Neural cell (in vitro differentiated cells): ENCODE results near the gene RAPGEF2. TPM values are rescaled to one million over a fixed set of nuclear protein-coding genes. Genes with fewer than 3 reads are reported as not detected.

Experiments
- H2AFZ ChIP-seq: fragments of 200-600, 300-800 bp; sonication (generic), shearing (Covaris generic); 2 replicates; pipeline ENCODE4 v1.6.0; 2014; ENCODE audit warnings: low read depth, mild to moderate bottlenecking, antibody characterized with exemption, low read length, moderate library complexity
- H3F3A ChIP-seq: fragments of 200-600 bp; shearing (Covaris generic); 2 replicates; pipeline ENCODE4 v1.6.1; 2016; ENCODE audit warnings: mild to moderate bottlenecking, moderate library complexity, mixed read lengths, antibody characterized with exemption, low read length; ENCODE audit not compliant: insufficient read depth, poor library complexity, severe bottlenecking
- H3K27ac ChIP-seq: fragments of 200-600, 300-800 bp; sonication (generic), shearing (Covaris generic); 2 replicates; pipeline ENCODE4 v1.5.1; 2014; ENCODE audit warnings: mild to moderate bottlenecking, low read length, moderate library complexity
- H3K27me3 ChIP-seq: fragments of 300-800, 200-600 bp; sonication (generic), shearing (Covaris generic); 2 replicates; pipeline ENCODE4 v1.6.0; 2014; ENCODE audit warnings: mild to moderate bottlenecking, low read depth, low read length, moderate library complexity; ENCODE audit not compliant: insufficient read depth
- H3K36me3 ChIP-seq: fragments of 300-800, 200-600 bp; sonication (generic), shearing (Covaris generic); 2 replicates; pipeline ENCODE4 v1.5.1; 2014; ENCODE audit warnings: mild to moderate bottlenecking, antibody characterized with exemption, low read length, moderate library complexity; ENCODE audit not compliant: insufficient read depth
- H3K4me2 ChIP-seq: fragments of 300-800, 200-600 bp; sonication (generic), shearing (Covaris generic); 2 replicates; pipeline ENCODE4 v1.6.0; 2014; ENCODE audit warnings: mild to moderate bottlenecking, low read length
- H3K4me3 ChIP-seq: fragments of 300-800, 200-600 bp; sonication (generic), shearing (Covaris generic); 2 replicates; pipeline ENCODE4 v1.5.1; 2014; ENCODE audit warnings: mild to moderate bottlenecking, low read length, moderate library complexity
- H3K79me2 ChIP-seq: fragments of 200-600 bp; shearing (Covaris generic); replicated peaks from 2 replicates; pipeline ENCODE4 v1.6.0; 2014; ENCODE audit warnings: mild to moderate bottlenecking, low read length, moderate library complexity; ENCODE audit not compliant: insufficient read depth
- H3K9ac ChIP-seq: fragments of 300-800, 200-600 bp; sonication (generic), shearing (Covaris generic); 2 replicates; pipeline ENCODE4 v1.6.1; 2016; ENCODE audit warnings: mild to moderate bottlenecking, low read length, mixed read lengths
- H3K9me2 ChIP-seq: fragments of 200-600 bp; shearing (Covaris generic); 2 replicates; pipeline ENCODE4 v1.6.1; 2016; ENCODE audit warnings: mild to moderate bottlenecking, low read length, mixed read lengths; ENCODE audit not compliant: insufficient read depth
- H3K9me3 ChIP-seq: fragments of 200-600, 300-800 bp; sonication (generic), shearing (Covaris generic); 2 replicates; pipeline ENCODE4 v1.6.1; 2016; ENCODE audit warnings: mild to moderate bottlenecking, mixed run types, low read length, moderate library complexity, mixed read lengths
- H4K20me1 ChIP-seq: fragments of 200-600 bp; shearing (Covaris generic); 2 replicates; pipeline ENCODE4 v1.6.1; 2016; ENCODE audit warnings: mild to moderate bottlenecking, mixed run types; ENCODE audit not compliant: insufficient read depth
- EP300 ChIP-seq: fragments of 450-650 bp; conservative IDR thresholded peaks from 2 replicates; pipeline ENCODE4 v1.6.1; 2014; ENCODE audit warnings: antibody characterized with exemption, mild to moderate bottlenecking, moderate library complexity; ENCODE audit not compliant: poor library complexity, severe bottlenecking
- EZH2 ChIP-seq: fragments of 200-600, 300-800 bp; shearing (Covaris generic), sonication (generic); IDR thresholded peaks from 2 replicates; pipeline ENCODE4 v1.6.1; 2014; ENCODE audit warnings: antibody characterized with exemption, low read length, borderline replicate concordance, mild to moderate bottlenecking; ENCODE audit not compliant: insufficient read depth, poor library complexity, severe bottlenecking
- MXI1 ChIP-seq: fragments of 450-650 bp; conservative IDR thresholded peaks from 2 replicates; pipeline ENCODE4 v1.6.1; 2014; ENCODE audit warnings: antibody characterized with exemption, mild to moderate bottlenecking; ENCODE audit not compliant: poor library complexity, severe bottlenecking
- POLR2AphosphoS5 ChIP-seq: IDR thresholded peaks from 2 replicates; pipeline ENCODE4 v1.6.1; 2012
- RAD21 ChIP-seq: fragments of 450-650 bp; conservative IDR thresholded peaks from 2 replicates; pipeline ENCODE4 v1.6.1; 2014; ENCODE audit warnings: antibody characterized with exemption, mild to moderate bottlenecking, moderate library complexity
- SMC3 ChIP-seq: fragments of 450-650 bp; conservative IDR thresholded peaks from 2 replicates; pipeline ENCODE4 v1.6.1; 2014; ENCODE audit warnings: antibody characterized with exemption, mild to moderate bottlenecking, moderate library complexity; ENCODE audit not compliant: poor library complexity
- TAF1 ChIP-seq: IDR thresholded peaks from 2 replicates; pipeline ENCODE4 v1.6.1; 2012; ENCODE audit warnings: low read depth
- polyA plus RNA-seq: library from polyadenylated mRNA; depleted of rRNA; stranded (reverse); fragments of >200 nt; gene quantifications from 2 replicates; pipeline ENCODE4 v1.2.3, GENCODE V29; 2014
- TF ChIP-seq, protein P1 (sequence below): fragments of 450-650 bp; IDR thresholded peaks from 2 replicates; pipeline ENCODE4 v1.5.1; 2014; ENCODE audit warnings: antibody characterized with exemption, mild to moderate bottlenecking, moderate library complexity; ENCODE audit not compliant: poor library complexity, severe bottlenecking
- TF ChIP-seq, protein P2 (sequence below): IDR thresholded peaks from 2 replicates; pipeline ENCODE4 v1.6.1; 2012; ENCODE audit warnings: borderline replicate concordance

The RAPGEF2 gene
- polyA plus RNA-seq, 1 donor from 2014 or later = 134 TPM

DNA sequence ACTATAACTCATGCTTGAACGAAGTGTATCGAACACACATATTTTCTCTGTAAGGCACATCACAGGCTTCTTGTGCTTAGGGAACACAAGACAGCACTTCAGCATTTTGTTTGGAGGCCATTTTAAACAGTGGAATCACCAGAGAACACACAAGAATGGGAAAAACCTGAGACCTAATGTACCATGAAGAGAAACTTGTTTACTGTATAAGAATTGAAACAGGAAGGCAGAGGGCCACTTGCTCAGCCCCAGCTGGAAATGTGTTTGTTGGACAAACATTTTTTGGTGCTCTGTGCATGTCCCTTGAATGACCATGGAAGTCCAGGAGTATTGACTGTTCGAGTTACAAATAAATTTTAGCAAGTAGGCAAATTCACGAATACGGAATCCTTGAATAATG lies 47.5 kb downstream of the RAPGEF2 start:
- H3K9me2 ChIP-seq = no peaks in the 10 kb centered on the region
- H4K20me1 ChIP-seq = peaks cover 65% of the 10 kb centered on the region
- no peaks in the 10 kb centered on the region for H3K27me3 ChIP-seq
- no peaks in the 10 kb centered on the region for H3F3A ChIP-seq
- H3K79me2 ChIP-seq = peaks cover 97% of the 10 kb centered on the region
- no peak overlapping the region for H2AFZ ChIP-seq
- TF ChIP-seq, protein P1, sequence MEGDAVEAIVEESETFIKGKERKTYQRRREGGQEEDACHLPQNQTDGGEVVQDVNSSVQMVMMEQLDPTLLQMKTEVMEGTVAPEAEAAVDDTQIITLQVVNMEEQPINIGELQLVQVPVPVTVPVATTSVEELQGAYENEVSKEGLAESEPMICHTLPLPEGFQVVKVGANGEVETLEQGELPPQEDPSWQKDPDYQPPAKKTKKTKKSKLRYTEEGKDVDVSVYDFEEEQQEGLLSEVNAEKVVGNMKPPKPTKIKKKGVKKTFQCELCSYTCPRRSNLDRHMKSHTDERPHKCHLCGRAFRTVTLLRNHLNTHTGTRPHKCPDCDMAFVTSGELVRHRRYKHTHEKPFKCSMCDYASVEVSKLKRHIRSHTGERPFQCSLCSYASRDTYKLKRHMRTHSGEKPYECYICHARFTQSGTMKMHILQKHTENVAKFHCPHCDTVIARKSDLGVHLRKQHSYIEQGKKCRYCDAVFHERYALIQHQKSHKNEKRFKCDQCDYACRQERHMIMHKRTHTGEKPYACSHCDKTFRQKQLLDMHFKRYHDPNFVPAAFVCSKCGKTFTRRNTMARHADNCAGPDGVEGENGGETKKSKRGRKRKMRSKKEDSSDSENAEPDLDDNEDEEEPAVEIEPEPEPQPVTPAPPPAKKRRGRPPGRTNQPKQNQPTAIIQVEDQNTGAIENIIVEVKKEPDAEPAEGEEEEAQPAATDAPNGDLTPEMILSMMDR = no peak
- no peak for TF ChIP-seq EP300
- TF ChIP-seq SMC3 = no peak
- TF ChIP-seq TAF1 = no peak
- no peak for TF ChIP-seq EZH2
- no peak for TF ChIP-seq MXI1
- TF ChIP-seq, protein P2, sequence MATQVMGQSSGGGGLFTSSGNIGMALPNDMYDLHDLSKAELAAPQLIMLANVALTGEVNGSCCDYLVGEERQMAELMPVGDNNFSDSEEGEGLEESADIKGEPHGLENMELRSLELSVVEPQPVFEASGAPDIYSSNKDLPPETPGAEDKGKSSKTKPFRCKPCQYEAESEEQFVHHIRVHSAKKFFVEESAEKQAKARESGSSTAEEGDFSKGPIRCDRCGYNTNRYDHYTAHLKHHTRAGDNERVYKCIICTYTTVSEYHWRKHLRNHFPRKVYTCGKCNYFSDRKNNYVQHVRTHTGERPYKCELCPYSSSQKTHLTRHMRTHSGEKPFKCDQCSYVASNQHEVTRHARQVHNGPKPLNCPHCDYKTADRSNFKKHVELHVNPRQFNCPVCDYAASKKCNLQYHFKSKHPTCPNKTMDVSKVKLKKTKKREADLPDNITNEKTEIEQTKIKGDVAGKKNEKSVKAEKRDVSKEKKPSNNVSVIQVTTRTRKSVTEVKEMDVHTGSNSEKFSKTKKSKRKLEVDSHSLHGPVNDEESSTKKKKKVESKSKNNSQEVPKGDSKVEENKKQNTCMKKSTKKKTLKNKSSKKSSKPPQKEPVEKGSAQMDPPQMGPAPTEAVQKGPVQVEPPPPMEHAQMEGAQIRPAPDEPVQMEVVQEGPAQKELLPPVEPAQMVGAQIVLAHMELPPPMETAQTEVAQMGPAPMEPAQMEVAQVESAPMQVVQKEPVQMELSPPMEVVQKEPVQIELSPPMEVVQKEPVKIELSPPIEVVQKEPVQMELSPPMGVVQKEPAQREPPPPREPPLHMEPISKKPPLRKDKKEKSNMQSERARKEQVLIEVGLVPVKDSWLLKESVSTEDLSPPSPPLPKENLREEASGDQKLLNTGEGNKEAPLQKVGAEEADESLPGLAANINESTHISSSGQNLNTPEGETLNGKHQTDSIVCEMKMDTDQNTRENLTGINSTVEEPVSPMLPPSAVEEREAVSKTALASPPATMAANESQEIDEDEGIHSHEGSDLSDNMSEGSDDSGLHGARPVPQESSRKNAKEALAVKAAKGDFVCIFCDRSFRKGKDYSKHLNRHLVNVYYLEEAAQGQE = no peak
- TF ChIP-seq RAD21 = no peak
- no peak for TF ChIP-seq POLR2AphosphoS5
- H3K9ac ChIP-seq = no peak overlapping the region
- H3K36me3 ChIP-seq = no peaks in the 10 kb centered on the region
- peak overlapping the region; percentile 10 for H3K4me3 ChIP-seq
- H3K4me2 ChIP-seq = no peak overlapping the region
- H3K9me3 ChIP-seq = no peaks in the 10 kb centered on the region
- H3K27ac ChIP-seq = no peak overlapping the region

DNA sequence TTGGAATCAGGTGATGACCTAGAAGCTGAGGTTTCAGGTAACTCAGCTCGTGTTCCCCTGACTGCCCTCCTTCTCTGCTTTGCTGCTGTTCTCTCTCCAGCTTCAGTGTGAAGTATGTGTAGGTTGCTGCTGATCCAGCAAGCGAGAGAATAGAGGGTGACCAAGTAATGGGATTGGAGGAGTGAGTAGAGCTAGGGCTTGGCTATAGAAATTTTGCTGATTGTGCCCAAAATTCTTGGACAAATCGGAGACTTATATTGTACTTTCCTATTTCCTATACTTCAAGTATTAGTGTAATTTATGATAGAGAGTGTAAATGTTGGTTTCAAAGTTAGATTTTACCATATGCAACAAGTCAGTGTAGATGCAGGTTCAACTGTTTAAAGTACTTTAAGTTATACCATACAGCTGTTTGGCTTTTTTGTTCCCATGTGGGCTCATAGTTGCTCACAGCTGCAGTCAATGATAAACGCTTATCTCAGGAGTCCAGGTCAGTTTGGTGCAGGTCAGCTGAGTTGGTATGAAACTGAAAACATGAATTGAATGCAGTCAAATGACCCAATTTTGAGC lies 48.0 kb downstream of the RAPGEF2 start:
- no peak overlapping the region for H3K9ac ChIP-seq
- H3F3A ChIP-seq = peaks cover 4% of the 10 kb centered on the region
- TF ChIP-seq RAD21 (no peak), TAF1 (no peak), POLR2AphosphoS5 (no peak), EZH2 (no peak), EP300 (no peak), SMC3 (no peak), MXI1 (no peak)
- TF ChIP-seq, protein P1 = no peak
- TF ChIP-seq, protein P2 = no peak
- H4K20me1 ChIP-seq = peaks cover 65% of the 10 kb centered on the region
- H3K27ac ChIP-seq = no peak overlapping the region
- H3K9me2 ChIP-seq = no peaks in the 10 kb centered on the region
- no peaks in the 10 kb centered on the region for H3K36me3 ChIP-seq
- H3K27me3 ChIP-seq = no peaks in the 10 kb centered on the region
- H3K9me3 ChIP-seq = no peaks in the 10 kb centered on the region
- H3K79me2 ChIP-seq = peaks cover 97% of the 10 kb centered on the region
- no peak overlapping the region for H3K4me2 ChIP-seq
- peak overlapping the region; percentile 10 for H3K4me3 ChIP-seq
- no peak overlapping the region for H2AFZ ChIP-seq
